Right atrium auricular region (tissue), 2 donors: ENCODE results near the gene CPOX. TPM values are rescaled to one million over a fixed set of nuclear protein-coding genes. Genes with fewer than 3 reads are reported as not detected.

Experiments
- DNase-seq: peaks from one replicate; pipeline ENCODE4 v3.0.0-alpha.2; 2019; ENCODE audit warnings: low spot score
- H3K27ac ChIP-seq, 2 donors: fragments of 200-600 bp; sonication (generic); 1 replicate in 1 of 2; 2 replicates in 1 of 2; pipeline ENCODE4 v1.5.1; 2016 to 2019
- H3K27me3 ChIP-seq, 2 donors: fragments of 200-600 bp; sonication (generic); one replicate each; pipeline versions ENCODE4 v1.5.1 to v1.6.0; 2017 to 2019
- H3K36me3 ChIP-seq: fragments of 200-600 bp; sonication (generic); one replicate; pipeline ENCODE4 v1.5.1; 2016
- H3K4me1 ChIP-seq, 2 donors: fragments of 200-600 bp; sonication (generic); one replicate each; pipeline versions ENCODE4 v1.5.1 to v1.6.0; 2017 to 2019
- H3K4me3 ChIP-seq, 2 donors: fragments of 200-600 bp; sonication (generic); 1 replicate in 1 of 2; 2 replicates in 1 of 2; pipeline ENCODE4 v1.5.1; 2017 to 2019; ENCODE audit warnings: mild to moderate bottlenecking in 1 of 2, moderate library complexity in 1 of 2
- H3K9me3 ChIP-seq, 2 donors: fragments of 200-600 bp; sonication (generic); one replicate each; pipeline ENCODE4 v1.5.1; 2019
- total RNA-seq, 2 donors: library from RNA; depleted of rRNA; stranded (reverse); fragments of >200 nt; gene quantifications; one replicate each; pipeline ENCODE4 v1.1.0, GENCODE V29; 2016
- TF ChIP-seq, protein P1 (sequence below), 2 donors: fragments of 200-600 bp; sonication (generic); IDR thresholded peaks; one replicate each; pipeline ENCODE4 v1.5.1; 2019; ENCODE audit warnings: antibody characterized with exemption in 2 of 2

Gene CPOX
- total RNA-seq, 2 donors from 2014 or later, result 7.8 to 9.1 TPM

GRCh38 chr3:98545940-98546339 lies 47.5 kb downstream of the CPOX start:
- H3K4me1 ChIP-seq, result no peaks in the 10 kb centered on the region
- no peaks in the 10 kb centered on the region for H3K9me3 ChIP-seq
- TF ChIP-seq, protein P1, sequence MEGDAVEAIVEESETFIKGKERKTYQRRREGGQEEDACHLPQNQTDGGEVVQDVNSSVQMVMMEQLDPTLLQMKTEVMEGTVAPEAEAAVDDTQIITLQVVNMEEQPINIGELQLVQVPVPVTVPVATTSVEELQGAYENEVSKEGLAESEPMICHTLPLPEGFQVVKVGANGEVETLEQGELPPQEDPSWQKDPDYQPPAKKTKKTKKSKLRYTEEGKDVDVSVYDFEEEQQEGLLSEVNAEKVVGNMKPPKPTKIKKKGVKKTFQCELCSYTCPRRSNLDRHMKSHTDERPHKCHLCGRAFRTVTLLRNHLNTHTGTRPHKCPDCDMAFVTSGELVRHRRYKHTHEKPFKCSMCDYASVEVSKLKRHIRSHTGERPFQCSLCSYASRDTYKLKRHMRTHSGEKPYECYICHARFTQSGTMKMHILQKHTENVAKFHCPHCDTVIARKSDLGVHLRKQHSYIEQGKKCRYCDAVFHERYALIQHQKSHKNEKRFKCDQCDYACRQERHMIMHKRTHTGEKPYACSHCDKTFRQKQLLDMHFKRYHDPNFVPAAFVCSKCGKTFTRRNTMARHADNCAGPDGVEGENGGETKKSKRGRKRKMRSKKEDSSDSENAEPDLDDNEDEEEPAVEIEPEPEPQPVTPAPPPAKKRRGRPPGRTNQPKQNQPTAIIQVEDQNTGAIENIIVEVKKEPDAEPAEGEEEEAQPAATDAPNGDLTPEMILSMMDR (IDR thresholded peaks at IDR 0.05), result no peak
- H3K4me3 ChIP-seq, result no peak overlapping the region
- no peak overlapping the region for H3K27ac ChIP-seq
- no peaks in the 10 kb centered on the region for H3K27me3 ChIP-seq
- H3K36me3 ChIP-seq, result no peaks in the 10 kb centered on the region
- DNase-seq, result no peak

- TF ChIP-seq, protein P1 (IDR thresholded peaks at IDR 0.05), result no peak
- Histone ChIP-seq H3K36me3 (no peaks in the 10 kb centered on the region), H3K9me3 (no peaks in the 10 kb centered on the region), H3K4me1 (no peaks in the 10 kb centered on the region), H3K4me3 (no peak overlapping the region), H3K27ac (no peak overlapping the region), H3K27me3 (no peaks in the 10 kb centered on the region)
- DNase-seq, result no peak
Measured at GRCh38 chr3:98542623-98543022, 50.8 kb downstream of the CPOX start.

- Histone ChIP-seq H3K9me3 (no peaks in the 10 kb centered on the region), H3K36me3 (no peaks in the 10 kb centered on the region), H3K4me3 (no peak overlapping the region), H3K27me3 (no peaks in the 10 kb centered on the region), H3K27ac (no peak overlapping the region), H3K4me1 (no peaks in the 10 kb centered on the region)
- DNase-seq, result no peak
- TF ChIP-seq, protein P1 (IDR thresholded peaks at IDR 0.05), result no peak
Measured at GRCh38 chr3:98541695-98542094, 51.7 kb downstream of the CPOX start.

DNA sequence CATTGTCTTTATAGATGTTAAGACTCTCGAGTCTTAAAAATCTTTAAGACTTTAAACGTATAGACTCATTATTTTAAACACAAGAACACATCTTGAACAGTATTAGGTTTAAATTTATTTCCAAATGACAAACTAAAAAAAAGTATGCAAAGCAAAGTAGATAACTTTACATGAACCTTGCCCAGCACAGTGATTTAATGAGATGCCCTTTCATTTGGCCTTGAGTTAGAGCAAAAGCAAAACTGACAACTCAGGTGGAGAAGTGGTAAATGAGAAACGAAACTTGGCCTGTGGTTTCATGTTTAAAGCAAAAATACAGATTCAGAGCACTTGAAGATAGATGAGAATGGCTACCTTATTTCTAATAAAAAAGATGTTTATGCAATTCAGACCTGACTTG lies 53.1 kb downstream of the CPOX start:
- no peak for DNase-seq
- Histone ChIP-seq H3K9me3 (no peaks in the 10 kb centered on the region), H3K36me3 (no peaks in the 10 kb centered on the region), H3K27me3 (no peaks in the 10 kb centered on the region), H3K4me1 (no peaks in the 10 kb centered on the region), H3K4me3 (no peak overlapping the region), H3K27ac (no peak overlapping the region)
- TF ChIP-seq, protein P1 (IDR thresholded peaks at IDR 0.05), result no peak

GRCh38 chr3:98536456-98537017 lies 56.9 kb downstream of the CPOX start:
- DNase-seq, result no peak
- Histone ChIP-seq H3K9me3 (no peaks in the 10 kb centered on the region), H3K27me3 (no peaks in the 10 kb centered on the region), H3K4me3 (no peak overlapping the region), H3K27ac (no peak overlapping the region), H3K36me3 (no peaks in the 10 kb centered on the region), H3K4me1 (no peaks in the 10 kb centered on the region)
- TF ChIP-seq, protein P1 (IDR thresholded peaks at IDR 0.05), result no peak

GRCh38 chr3:98534734-98535133 lies 58.7 kb downstream of the CPOX start:
- H3K27me3 ChIP-seq, result no peaks in the 10 kb centered on the region
- H3K27ac ChIP-seq, result no peak overlapping the region
- no peaks in the 10 kb centered on the region for H3K4me1 ChIP-seq
- no peak for DNase-seq
- TF ChIP-seq, protein P1 (IDR thresholded peaks at IDR 0.05), result no peak
- no peak overlapping the region for H3K4me3 ChIP-seq
- no peaks in the 10 kb centered on the region for H3K9me3 ChIP-seq
- H3K36me3 ChIP-seq, result no peaks in the 10 kb centered on the region
